Neuronal stem cell (in vitro differentiated cells): ENCODE measurements around the gene USP15.

Source experiments
- DNase-seq: peaks from one replicate; pipeline ENCODE4 v3.0.0-alpha.2; 2013; ENCODE audit warnings: low spot score
- H2AFZ ChIP-seq: one replicate; pipeline ENCODE4 v1.6.1; 2013; ENCODE audit warnings: mild to moderate bottlenecking, low read length, inconsistent platforms
- H2AK5ac ChIP-seq: 2 replicates; pipeline ENCODE4 v1.6.1; 2013; ENCODE audit warnings: low read depth, mild to moderate bottlenecking, inconsistent platforms, low read length, moderate library complexity, mixed read lengths
- H2BK120ac ChIP-seq: 2 replicates; pipeline ENCODE4 v1.6.1; 2013; ENCODE audit warnings: low read depth, mild to moderate bottlenecking, inconsistent platforms, low read length, moderate library complexity, mixed read lengths
- H2BK12ac ChIP-seq: one replicate; pipeline ENCODE4 v1.6.1; 2013; ENCODE audit warnings: low read length, inconsistent platforms
- H2BK15ac ChIP-seq: 2 replicates; pipeline ENCODE4 v1.6.1; 2013; ENCODE audit warnings: mild to moderate bottlenecking, low read length, inconsistent platforms, mixed read lengths
- H2BK5ac ChIP-seq: one replicate; pipeline ENCODE4 v1.6.1; 2013; ENCODE audit warnings: inconsistent platforms, mild to moderate bottlenecking, low read length, moderate library complexity
- H3K14ac ChIP-seq: one replicate; pipeline ENCODE4 v1.6.1; 2013; ENCODE audit warnings: low read length, inconsistent platforms
- H3K18ac ChIP-seq: 2 replicates; pipeline ENCODE4 v1.6.1; 2013; ENCODE audit warnings: low read length, inconsistent platforms
- H3K23ac ChIP-seq: 2 replicates; pipeline ENCODE4 v1.6.1; 2013; ENCODE audit warnings: low read depth, mild to moderate bottlenecking, mixed read lengths, low read length, inconsistent platforms; ENCODE audit not compliant: poor library complexity
- H3K27ac ChIP-seq: replicated peaks from 3 replicates; pipeline ENCODE4 v1.5.1; 2013; ENCODE audit warnings: low read length, inconsistent platforms
- H3K27me3 ChIP-seq, 3 experiments: 2 replicates each; pipeline ENCODE4 v1.6.1; 2013; ENCODE audit warnings: low read length in 3 of 3, mild to moderate bottlenecking in 2 of 3, inconsistent platforms in 1 of 3, low read depth in 1 of 3, mixed read lengths in 1 of 3, moderate library complexity in 1 of 3; ENCODE audit not compliant: control insufficient read depth in 3 of 3, insufficient read depth in 3 of 3
- H3K36me3 ChIP-seq, 2 donors: replicated peaks in 1 of 2; 2 replicates each; pipeline ENCODE4 v1.6.1; 2013; ENCODE audit warnings: low read length in 2 of 2; ENCODE audit not compliant: control insufficient read depth in 2 of 2, insufficient read depth in 2 of 2
- H3K4ac ChIP-seq: 2 replicates; pipeline ENCODE4 v1.6.1; 2013; ENCODE audit warnings: inconsistent platforms, mild to moderate bottlenecking, low read length, moderate library complexity
- H3K4me1 ChIP-seq, 2 donors: 1 replicate in 1 of 2; 2 replicates in 1 of 2; pipeline ENCODE4 v1.6.1; 2013; ENCODE audit warnings: low read length in 2 of 2, low read depth in 1 of 2; ENCODE audit not compliant: control insufficient read depth in 2 of 2, insufficient read depth in 1 of 2
- H3K4me2 ChIP-seq: one replicate; pipeline ENCODE4 v1.6.1; 2013; ENCODE audit warnings: mild to moderate bottlenecking, low read length, inconsistent platforms; ENCODE audit not compliant: insufficient read depth, poor library complexity, severe bottlenecking
- H3K4me3 ChIP-seq, 2 donors: 2 replicates each; pipeline ENCODE4 v1.5.1; 2013; ENCODE audit warnings: low read length in 2 of 2, mild to moderate bottlenecking in 2 of 2, inconsistent platforms in 1 of 2, moderate library complexity in 1 of 2
- H3K79me1 ChIP-seq: one replicate; pipeline ENCODE4 v1.6.1; 2013; ENCODE audit warnings: low read depth, mild to moderate bottlenecking, inconsistent platforms, low read length, moderate library complexity
- H3K9ac ChIP-seq: one replicate; pipeline ENCODE4 v1.6.1; 2013; ENCODE audit warnings: mild to moderate bottlenecking, low read depth, low read length, inconsistent platforms; ENCODE audit not compliant: poor library complexity
- H3K9me3 ChIP-seq, 2 donors: replicated peaks in 1 of 2; 2 replicates each; pipeline versions ENCODE3 to v1.6.1; 2013; ENCODE audit warnings: low read length in 2 of 2, mild to moderate bottlenecking in 2 of 2, inconsistent platforms in 1 of 2, low read depth in 1 of 2, mixed read lengths in 1 of 2, moderate library complexity in 1 of 2; ENCODE audit not compliant: control insufficient read depth in 2 of 2, insufficient read depth in 1 of 2
- H4K8ac ChIP-seq: one replicate; pipeline ENCODE4 v1.6.1; 2013; ENCODE audit warnings: low read depth, mild to moderate bottlenecking, inconsistent platforms, low read length, moderate library complexity
- H4K91ac ChIP-seq: one replicate; pipeline ENCODE4 v1.6.1; 2013; ENCODE audit warnings: low read length, low read depth, mild to moderate bottlenecking, inconsistent platforms; ENCODE audit not compliant: poor library complexity
- WGBS, 2 donors: extraction: QIAGEN DNeasy Blood & Tissue Kit; methylation state at CpG; one replicate each; pipeline ENCODE4 v1.1.7; 2013; ENCODE audit warnings: missing lambda C conversion rate in 2 of 2, mixed read lengths in 1 of 2; ENCODE audit not compliant: insufficient read length in 2 of 2, insufficient replicate concordance in 1 of 2; ENCODE audit errors: extremely low coverage in 2 of 2; 5-methylcytosine and 5-hydroxymethylcytosine counted together

Gene USP15

GRCh38 chr12:62272936-62273552 lies 12.8 kb downstream of the USP15 start:
- H3K4ac ChIP-seq, result no peak overlapping the region
- WGBS, 2 donors, result no CpG with 5 or more reads among the region's 3 CpGs

GRCh38 chr12:62273724-62274380 lies 13.6 kb downstream of the USP15 start:
- no peak for DNase-seq
- no peak overlapping the region for H3K4me2 ChIP-seq
- H3K18ac ChIP-seq, result no peak overlapping the region
- no peak overlapping the region for H3K4me3 ChIP-seq
- no peaks in the 10 kb centered on the region for H3K27me3 ChIP-seq
- H2BK15ac ChIP-seq, result no peak overlapping the region
- H3K4me1 ChIP-seq, result no peaks in the 10 kb centered on the region
- no peak overlapping the region for H4K8ac ChIP-seq
- H3K27ac ChIP-seq, result no peak overlapping the region
- no peak overlapping the region for H4K91ac ChIP-seq
- no peak overlapping the region for H3K23ac ChIP-seq
- no peak overlapping the region for H2AK5ac ChIP-seq
- no peak overlapping the region for H2BK5ac ChIP-seq
- no peak overlapping the region for H3K14ac ChIP-seq
- no peaks in the 10 kb centered on the region for H3K9me3 ChIP-seq
- no peak overlapping the region for H2BK12ac ChIP-seq
- no peak overlapping the region for H3K4ac ChIP-seq
- H3K36me3 ChIP-seq, result no peaks in the 10 kb centered on the region
- no CpG with 5 or more reads among the region's 5 CpGs for WGBS, 2 donors
- no peak overlapping the region for H2BK120ac ChIP-seq
- no peak overlapping the region for H3K9ac ChIP-seq
- no peak overlapping the region for H2AFZ ChIP-seq
- H3K79me1 ChIP-seq, result no peaks in the 10 kb centered on the region

More at GRCh38 chr12:62272936-62273552, 12.8 kb downstream of the USP15 start:
- Histone ChIP-seq H4K91ac (no peak overlapping the region), H3K36me3 (no peaks in the 10 kb centered on the region), H2BK15ac (no peak overlapping the region), H4K8ac (no peak overlapping the region), H2BK5ac (no peak overlapping the region), H3K27ac (no peak overlapping the region), H3K4me3 (no peak overlapping the region), H3K9me3 (no peaks in the 10 kb centered on the region), H3K23ac (no peak overlapping the region), H3K4me2 (no peak overlapping the region), H3K9ac (no peak overlapping the region), H3K27me3 (no peaks in the 10 kb centered on the region), H3K18ac (no peak overlapping the region), H3K4me1 (no peaks in the 10 kb centered on the region), H3K14ac (no peak overlapping the region), H2BK12ac (no peak overlapping the region), H2AK5ac (no peak overlapping the region), H2BK120ac (no peak overlapping the region), H2AFZ (no peak overlapping the region), H3K79me1 (no peaks in the 10 kb centered on the region)
- no peak for DNase-seq

GRCh38 chr12:62278022-62278421 lies 17.8 kb downstream of the USP15 start:
- Histone ChIP-seq H2AFZ (no peak overlapping the region), H2BK12ac (no peak overlapping the region), H3K4me1 (no peaks in the 10 kb centered on the region), H3K79me1 (no peaks in the 10 kb centered on the region), H3K4me3 (no peak overlapping the region), H3K27ac (no peak overlapping the region), H2AK5ac (no peak overlapping the region), H4K8ac (no peak overlapping the region), H4K91ac (no peak overlapping the region), H3K36me3 (no peaks in the 10 kb centered on the region), H3K23ac (no peak overlapping the region), H2BK15ac (no peak overlapping the region), H3K14ac (no peak overlapping the region), H3K27me3 (no peaks in the 10 kb centered on the region), H3K9ac (no peak overlapping the region), H3K18ac (no peak overlapping the region), H2BK120ac (no peak overlapping the region), H2BK5ac (no peak overlapping the region), H3K4me2 (no peak overlapping the region), H3K9me3 (no peaks in the 10 kb centered on the region), H3K4ac (no peak overlapping the region)
- DNase-seq, result no peak
- whole genome bisulfite sequencing, 2 donors, result no CpG with 5 or more reads among the region's 2 CpGs

- Histone ChIP-seq H4K8ac (no peak overlapping the region), H2AK5ac (no peak overlapping the region), H3K9me3 (no peaks in the 10 kb centered on the region), H3K79me1 (peaks cover 1% of the 10 kb centered on the region), H3K23ac (no peak overlapping the region), H2BK15ac (no peak overlapping the region), H2BK5ac (no peak overlapping the region), H3K9ac (no peak overlapping the region), H3K4me2 (no peak overlapping the region), H2AFZ (no peak overlapping the region), H2BK120ac (no peak overlapping the region), H3K14ac (no peak overlapping the region), H3K27ac (no peak overlapping the region), H3K4me1 (no peaks in the 10 kb centered on the region), H3K27me3 (no peaks in the 10 kb centered on the region), H3K36me3 (no peaks in the 10 kb centered on the region), H2BK12ac (no peak overlapping the region), H3K18ac (no peak overlapping the region), H3K4ac (no peak overlapping the region), H4K91ac (no peak overlapping the region), H3K4me3 (no peak overlapping the region)
- no peak for DNase-seq
- no CpG with 5 or more reads among the region's 1 CpG for WGBS, 2 donors
Observed at GRCh38 chr12:62279058-62279457, 18.9 kb downstream of the USP15 start.
